Adrenal gland (tissue), 12 donors: Measurements from ENCODE around the gene CNNM4. TPM values are rescaled to one million over a fixed set of nuclear protein-coding genes. Genes with fewer than 3 reads are reported as not detected.
A peak's percentile ranks its signal among the peaks of the same experiment; 100 is the strongest.

Experiments
- DNase-seq, 7 donors: peaks; one replicate each; pipeline ENCODE4 v3.0.0-alpha.2; 2019 to 2020
- H3K27ac ChIP-seq, 5 donors: fragments of 200-600 bp; sonication (generic) in 4 of 5; 1 replicate in 3 of 5; 2 replicates in 2 of 5; pipeline versions ENCODE4 v1.5.1 to v1.8.0; 2016 to 2020; ENCODE audit warnings: mild to moderate bottlenecking in 1 of 5
- H3K27me3 ChIP-seq: fragments of 200-600 bp; 2 replicates; pipeline ENCODE4 v1.8.0; 2021
- H3K36me3 ChIP-seq, 2 donors: fragments of 200-600 bp; replicated peaks in 1 of 2; 1 replicate in 1 of 2; 2 replicates in 1 of 2; pipeline versions ENCODE4 v1.5.1 to v1.8.0; 2018 to 2022
- H3K4me1 ChIP-seq, 2 donors: fragments of 200-600 bp; replicated peaks in 1 of 2; 1 replicate in 1 of 2; 2 replicates in 1 of 2; pipeline versions ENCODE4 v1.5.1 to v1.8.0; 2018 to 2021
- H3K4me3 ChIP-seq, 4 donors: fragments of 200-600 bp; sonication (generic) in 3 of 4; one replicate each; pipeline ENCODE4 v1.5.1; 2016 to 2018
- H3K9me3 ChIP-seq, 3 donors: fragments of 200-600 bp; sonication (generic) in 1 of 3; replicated peaks in 1 of 3; 1 replicate in 2 of 3; 2 replicates in 1 of 3; pipeline versions ENCODE4 v1.5.1 to v1.8.0; 2016 to 2021
- POLR2A ChIP-seq, 2 donors: fragments of 450-650 bp; IDR thresholded peaks; one replicate each; pipeline ENCODE4 v1.6.1; 2017; ENCODE audit warnings: antibody characterized with exemption in 2 of 2, mild to moderate bottlenecking in 2 of 2, moderate library complexity in 1 of 2
- WGBS, 4 donors: extraction: QIAGEN DNeasy Blood & Tissue Kit in 2 of 4; methylation state at CpG; one replicate each; pipeline versions ENCODE4 v1.1.5 to v1.1.7; 2013 to 2017; 5-methylcytosine and 5-hydroxymethylcytosine counted together
- intact Hi-C, 2 donors: fragments of 100-400 bp; cut with DNase I; formaldehyde crosslinking; loops; one replicate each; pipeline versions ENCODE4 v1.14.1 to v1.15.0; 2022 to 2023
- polyA plus RNA-seq, 3 donors: library from polyadenylated mRNA; stranded (reverse); fragments of 200-250 nt in 2 of 3; fragments of 350-450 nt in 1 of 3; fragmentation: Illumina TruSeq in 1 of 3; extraction: RNeasy Lipid Tissue Mini Kit (QIAGEN cat#74804) in 1 of 3; gene quantifications; one replicate each; pipeline ENCODE4 v1.2.3, GENCODE V29; 2013 to 2014
- total RNA-seq, 9 donors: library from RNA; depleted of rRNA in 4 of 9; stranded (reverse); fragments of >200 nt in 4 of 9; fragments of 120-200 nt in 1 of 9; fragmentation: NEBNext Ultra II Directional in 1 of 9; extraction: Animal tissue kit (Norgen Biotek cat#: 25700) in 1 of 9; gene quantifications; one replicate each; pipeline versions ENCODE4 v1.1.0 to v1.2.4, GENCODE V29; 2013 to 2023
- TF ChIP-seq, protein P1 (sequence below), 6 experiments: fragments of 450-650 bp in 4 of 6; fragments of 200-600 bp in 2 of 6; sonication (generic) in 1 of 6; IDR thresholded peaks; 1 replicate in 5 of 6; 2 replicates in 1 of 6; pipeline versions ENCODE4 v1.5.1 to v1.8.0; 2016 to 2021; ENCODE audit warnings: antibody characterized with exemption in 6 of 6, mild to moderate bottlenecking in 2 of 6, moderate library complexity in 1 of 6
- donor health status: healthy with polysubstance abuse.
- donor health status: Bipolar disorder and iron deficiency.
- donor health status: DM: yes; HTN: yes; CAD: no.
- donor health status: DM: no; HTN: no; CAD: no.
- donor health status: DM: no; HTN: no; CAD: no.
- donor health status: DM: yes; HTN: yes; CAD: no.

Gene CNNM4
- total and polyA plus RNA-seq, 12 donors, result 2.2 to 7.7 (median 4.4) TPM

GRCh38 chr2:96839875-96840850 is 79.5 kb downstream of the CNNM4 start:
- Histone ChIP-seq H3K27me3 (no peaks in the 10 kb centered on the region), H3K27ac (no peak overlapping the region), H3K4me3 (no peak overlapping the region), H3K36me3 (no peaks in the 10 kb centered on the region), H3K9me3 (no peaks in the 10 kb centered on the region), H3K4me1 (no peaks in the 10 kb centered on the region)
- no peak for TF ChIP-seq POLR2A (IDR thresholded peaks at IDR 0.05)
- TF ChIP-seq, protein P1, sequence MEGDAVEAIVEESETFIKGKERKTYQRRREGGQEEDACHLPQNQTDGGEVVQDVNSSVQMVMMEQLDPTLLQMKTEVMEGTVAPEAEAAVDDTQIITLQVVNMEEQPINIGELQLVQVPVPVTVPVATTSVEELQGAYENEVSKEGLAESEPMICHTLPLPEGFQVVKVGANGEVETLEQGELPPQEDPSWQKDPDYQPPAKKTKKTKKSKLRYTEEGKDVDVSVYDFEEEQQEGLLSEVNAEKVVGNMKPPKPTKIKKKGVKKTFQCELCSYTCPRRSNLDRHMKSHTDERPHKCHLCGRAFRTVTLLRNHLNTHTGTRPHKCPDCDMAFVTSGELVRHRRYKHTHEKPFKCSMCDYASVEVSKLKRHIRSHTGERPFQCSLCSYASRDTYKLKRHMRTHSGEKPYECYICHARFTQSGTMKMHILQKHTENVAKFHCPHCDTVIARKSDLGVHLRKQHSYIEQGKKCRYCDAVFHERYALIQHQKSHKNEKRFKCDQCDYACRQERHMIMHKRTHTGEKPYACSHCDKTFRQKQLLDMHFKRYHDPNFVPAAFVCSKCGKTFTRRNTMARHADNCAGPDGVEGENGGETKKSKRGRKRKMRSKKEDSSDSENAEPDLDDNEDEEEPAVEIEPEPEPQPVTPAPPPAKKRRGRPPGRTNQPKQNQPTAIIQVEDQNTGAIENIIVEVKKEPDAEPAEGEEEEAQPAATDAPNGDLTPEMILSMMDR (IDR thresholded peaks at IDR 0.05), result no peak
- intact Hi-C loops, result no loop called here
- WGBS, 4 donors, result 87 to 92% (median 89%) methylated on average over 15 to 37 of the region's 37 CpGs
- no peak for DNase-seq

DNA sequence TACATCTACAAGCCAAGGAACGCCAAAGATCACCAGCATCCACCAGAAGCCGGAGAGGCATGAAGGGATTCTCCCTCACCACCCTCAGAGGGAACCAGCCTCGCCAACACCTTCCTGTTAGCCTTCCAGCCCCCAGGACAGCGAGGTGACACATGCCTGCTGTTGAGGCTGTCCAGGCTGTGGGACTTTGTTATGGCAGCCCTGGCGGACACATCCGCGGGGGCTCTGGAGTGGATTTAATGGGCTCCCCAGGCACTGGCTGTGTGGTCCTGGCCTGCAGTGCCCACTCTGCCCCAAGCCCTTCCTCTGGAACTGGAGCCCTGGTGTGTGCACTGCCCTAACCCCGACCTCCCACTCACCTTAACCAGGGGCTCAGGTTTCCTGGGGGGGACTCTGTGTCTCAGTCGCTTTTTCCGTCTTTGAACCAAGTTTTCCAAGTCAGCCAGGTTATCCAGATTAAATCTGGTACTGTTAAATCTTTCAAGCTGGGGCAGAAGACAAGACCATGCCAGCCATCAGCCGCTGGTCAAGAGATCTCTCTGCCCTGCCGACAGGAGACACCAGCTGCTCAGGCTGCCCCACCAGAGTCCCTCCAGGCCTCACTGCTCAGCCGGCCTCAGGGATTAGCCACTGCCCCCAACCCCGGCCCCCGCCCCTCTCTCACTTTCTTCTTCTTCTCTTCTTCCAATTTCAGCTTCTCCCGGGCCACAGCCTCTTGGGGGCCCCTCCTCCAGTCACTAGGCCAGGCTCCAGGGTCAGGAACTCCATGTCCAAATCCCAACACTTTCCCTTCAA is 81.2 kb downstream of the CNNM4 start:
- Histone ChIP-seq H3K4me3 (no peak overlapping the region), H3K36me3 (peaks cover 0 to 9% of the 10 kb centered on the region in 2 donors), H3K9me3 (no peaks in the 10 kb centered on the region), H3K27ac (no peak overlapping the region), H3K4me1 (no peaks in the 10 kb centered on the region), H3K27me3 (no peaks in the 10 kb centered on the region)
- WGBS, 4 donors, result 86 to 91% (median 90%) methylated on average over 12 to 16 of the region's 16 CpGs
- intact Hi-C loops, result no loop called here
- DNase-seq, result no peak
- TF ChIP-seq POLR2A (IDR thresholded peaks at IDR 0.05), result no peak
- TF ChIP-seq, protein P1 (IDR thresholded peaks at IDR 0.05), result no peak

GRCh38 chr2:96842600-96842999 is 81.9 kb downstream of the CNNM4 start:
- peak in 1 of 7 donors; percentile 72 for DNase-seq
- Histone ChIP-seq H3K9me3 (no peaks in the 10 kb centered on the region), H3K27me3 (no peaks in the 10 kb centered on the region), H3K27ac (no peak overlapping the region), H3K4me1 (no peaks in the 10 kb centered on the region), H3K36me3 (peaks cover 0 to 12% of the 10 kb centered on the region in 2 donors), H3K4me3 (no peak overlapping the region)
- intact Hi-C loops, result no loop called here
- no peak for TF ChIP-seq POLR2A (IDR thresholded peaks at IDR 0.05)
- TF ChIP-seq, protein P1 (IDR thresholded peaks at IDR 0.05), result no peak
- 86 to 96% (median 90%) methylated on average over 2 to 7 of the region's 7 CpGs for WGBS, 4 donors
